Globus pallidus (tissue), 1 donor: ENCODE measurements around the gene HTN1.
"Not testable (repeated sequence)": the region's sequence is repeated elsewhere in the genome, so short reads cannot be mapped to it uniquely, and the experiment has no call there.

Experiments used
- DNase-seq: peaks from one replicate; pipeline ENCODE4 v3.0.0-alpha.2; 2015; ENCODE audit warnings: low spot score

HTN1 gene

GRCh38 chr4:70050138-70050537 is at the start of gene HTN1:
Gene HTN1, plus strand, starts transcription at chr4:70050438. Its CDS starts 2,639 bp downstream, at chr4:70053077.
- not testable (repeated sequence) for DNase-seq

- no peak for DNase-seq
These were observed 49.5 kb upstream of the HTN1 start for GRCh38 chr4:70000711-70001110.

- no peak for DNase-seq
These were observed 47.7 kb upstream of the HTN1 start for GRCh38 chr4:70002507-70002906.

GRCh38 chr4:70008771-70009170 is 41.5 kb upstream of the HTN1 start:
- no peak for DNase-seq

- not testable (repeated sequence) for DNase-seq
These were observed 31.2 kb upstream of the HTN1 start for GRCh38 chr4:70019006-70019405.

GRCh38 chr4:70023218-70023617 is 27.0 kb upstream of the HTN1 start:
- DNase-seq: no peak

- no peak for DNase-seq
These were observed 23.2 kb upstream of the HTN1 start for GRCh38 chr4:70027011-70027410.

- not testable (repeated sequence) for DNase-seq
These were observed 22.1 kb upstream of the HTN1 start, which contains the start of gene HTN3 for GRCh38 chr4:70028159-70028558. Gene HTN3, plus strand, starts transcription at chr4:70028459. Its CDS starts 2,282 bp downstream, at chr4:70030741.

GRCh38 chr4:70037559-70037958 is 12.7 kb upstream of the HTN1 start:
- DNase-seq: not testable (repeated sequence)

- DNase-seq: not testable (repeated sequence)
These were observed 10.3 kb upstream of the HTN1 start for GRCh38 chr4:70039928-70040327.

GRCh38 chr4:70041652-70042286 is 8.5 kb upstream of the HTN1 start:
- DNase-seq: no peak

- not testable (repeated sequence) for DNase-seq
These were observed 6.3 kb downstream of the HTN1 start for GRCh38 chr4:70056534-70056933.

- DNase-seq: no peak
These were observed 7.4 kb downstream of the HTN1 start for GRCh38 chr4:70057651-70058050.

- DNase-seq: no peak
These were observed 8.9 kb downstream of the HTN1 start for GRCh38 chr4:70059149-70059548.

- DNase-seq: no peak
These were observed 11.8 kb downstream of the HTN1 start for GRCh38 chr4:70062000-70062399.

GRCh38 chr4:70080205-70080604 is 30.0 kb downstream of the HTN1 start:
- DNase-seq: no peak

- no peak for DNase-seq
These were observed 49.0 kb downstream of the HTN1 start for GRCh38 chr4:70099206-70099605.
